DND-41 (cell line): ENCODE data around the gene GPR63.

Experiments
- ATAC-seq: fragments of 200-7000 bp; cut with Tn5 transposase; 3 replicates; pipeline ENCODE4 v1.9.1; 2021; ENCODE audit warnings: low read depth; ENCODE audit not compliant: insufficient read depth
- DNase-seq: peaks from one replicate; pipeline ENCODE4 v3.0.0-alpha.2; 2020
- H2AFZ ChIP-seq: 2 replicates; pipeline ENCODE4 v1.6.0; 2012; ENCODE audit warnings: low read depth, low read length
- H3K27ac ChIP-seq: 2 replicates; pipeline ENCODE4 v1.5.1; 2012; ENCODE audit warnings: low read length, inconsistent platforms
- H3K27me3 ChIP-seq: fragments of 200-600 bp; sonication (generic); 2 replicates; pipeline ENCODE4 v1.6.0; 2012; ENCODE audit warnings: low read length, mild to moderate bottlenecking, inconsistent platforms; ENCODE audit not compliant: insufficient read depth, poor library complexity
- H3K36me3 ChIP-seq: 2 replicates; pipeline ENCODE4 v1.5.1; 2012; ENCODE audit warnings: low read length, inconsistent platforms; ENCODE audit not compliant: insufficient read depth
- H3K4me1 ChIP-seq: 2 replicates; pipeline ENCODE4 v1.5.1; 2012; ENCODE audit warnings: mild to moderate bottlenecking, low read length; ENCODE audit not compliant: insufficient read depth
- H3K4me2 ChIP-seq: 2 replicates; pipeline ENCODE4 v1.6.0; 2012; ENCODE audit warnings: mild to moderate bottlenecking, moderate library complexity, low read length, inconsistent platforms; ENCODE audit not compliant: insufficient read depth
- H3K4me3 ChIP-seq, 2 experiments: fragments of 200-600 bp in 1 of 2; shearing (Covaris generic) in 1 of 2; 2 replicates each; pipeline ENCODE4 v1.5.1; 2012 to 2016; ENCODE audit warnings: inconsistent platforms in 2 of 2, low read length in 2 of 2, mild to moderate bottlenecking in 2 of 2, low read depth in 1 of 2, moderate library complexity in 1 of 2
- H3K79me2 ChIP-seq: 2 replicates; pipeline ENCODE4 v1.6.0; 2012; ENCODE audit warnings: low read length, inconsistent platforms; ENCODE audit not compliant: insufficient read depth
- H3K9ac ChIP-seq: 2 replicates; pipeline ENCODE4 v1.6.0; 2012; ENCODE audit warnings: low read depth, mild to moderate bottlenecking, inconsistent platforms, low read length, moderate library complexity
- H3K9me3 ChIP-seq: 2 replicates; pipeline ENCODE4 v1.5.1; 2012; ENCODE audit warnings: low read length, moderate library complexity, mild to moderate bottlenecking, inconsistent platforms; ENCODE audit not compliant: insufficient read depth, severe bottlenecking
- H4K20me1 ChIP-seq: 2 replicates; pipeline ENCODE4 v1.6.0; 2012; ENCODE audit warnings: low read length; ENCODE audit not compliant: insufficient read depth
- EZH2 ChIP-seq: IDR thresholded peaks from 3 replicates; pipeline ENCODE4 v1.6.1; 2012; ENCODE audit warnings: borderline replicate concordance, low read depth, mild to moderate bottlenecking, moderate library complexity, low read length, inconsistent platforms; ENCODE audit not compliant: severe bottlenecking
- TF ChIP-seq, protein P1 (sequence below): IDR thresholded peaks from 2 replicates; pipeline ENCODE4 v1.5.1; 2012; ENCODE audit warnings: borderline replicate concordance, low read length, moderate library complexity, mild to moderate bottlenecking; ENCODE audit not compliant: poor library complexity, severe bottlenecking; ENCODE audit errors: extremely low read depth

The GPR63 gene

DNA sequence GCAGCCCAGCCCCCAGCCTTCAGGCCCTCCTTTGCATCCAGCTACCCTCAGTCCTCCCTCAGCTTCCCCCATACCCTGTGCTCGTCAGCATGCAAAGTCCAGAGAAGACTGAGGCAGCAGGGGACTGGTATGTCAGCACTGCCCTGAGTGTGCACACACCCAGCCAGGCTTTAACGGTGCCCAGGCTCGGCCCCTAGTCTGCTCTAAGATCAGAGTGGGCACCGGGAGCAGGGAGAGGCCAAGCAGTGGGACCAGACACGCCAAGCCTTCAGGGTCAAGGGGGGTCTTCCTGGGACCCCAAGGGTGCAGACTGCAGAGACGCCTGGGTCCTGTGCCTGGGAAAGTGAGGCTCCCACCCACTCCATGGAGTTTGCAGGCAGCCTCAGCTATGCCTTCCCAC is 74.7 kb downstream of the GPR63 start:
- Histone ChIP-seq H3K9me3 (no peaks in the 10 kb centered on the region), H3K9ac (no peak overlapping the region), H3K4me1 (no peaks in the 10 kb centered on the region), H3K36me3 (no peaks in the 10 kb centered on the region), H4K20me1 (no peaks in the 10 kb centered on the region), H3K79me2 (no peaks in the 10 kb centered on the region), H3K4me2 (no peak overlapping the region), H3K4me3 (no peak overlapping the region), H3K27ac (no peak overlapping the region), H3K27me3 (peaks cover 3% of the 10 kb centered on the region), H2AFZ (no peak overlapping the region)
- TF ChIP-seq EZH2, result no peak
- TF ChIP-seq, protein P1, sequence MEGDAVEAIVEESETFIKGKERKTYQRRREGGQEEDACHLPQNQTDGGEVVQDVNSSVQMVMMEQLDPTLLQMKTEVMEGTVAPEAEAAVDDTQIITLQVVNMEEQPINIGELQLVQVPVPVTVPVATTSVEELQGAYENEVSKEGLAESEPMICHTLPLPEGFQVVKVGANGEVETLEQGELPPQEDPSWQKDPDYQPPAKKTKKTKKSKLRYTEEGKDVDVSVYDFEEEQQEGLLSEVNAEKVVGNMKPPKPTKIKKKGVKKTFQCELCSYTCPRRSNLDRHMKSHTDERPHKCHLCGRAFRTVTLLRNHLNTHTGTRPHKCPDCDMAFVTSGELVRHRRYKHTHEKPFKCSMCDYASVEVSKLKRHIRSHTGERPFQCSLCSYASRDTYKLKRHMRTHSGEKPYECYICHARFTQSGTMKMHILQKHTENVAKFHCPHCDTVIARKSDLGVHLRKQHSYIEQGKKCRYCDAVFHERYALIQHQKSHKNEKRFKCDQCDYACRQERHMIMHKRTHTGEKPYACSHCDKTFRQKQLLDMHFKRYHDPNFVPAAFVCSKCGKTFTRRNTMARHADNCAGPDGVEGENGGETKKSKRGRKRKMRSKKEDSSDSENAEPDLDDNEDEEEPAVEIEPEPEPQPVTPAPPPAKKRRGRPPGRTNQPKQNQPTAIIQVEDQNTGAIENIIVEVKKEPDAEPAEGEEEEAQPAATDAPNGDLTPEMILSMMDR, result no peak
- ATAC-seq, result no peak
- DNase-seq, result no peak

DNA sequence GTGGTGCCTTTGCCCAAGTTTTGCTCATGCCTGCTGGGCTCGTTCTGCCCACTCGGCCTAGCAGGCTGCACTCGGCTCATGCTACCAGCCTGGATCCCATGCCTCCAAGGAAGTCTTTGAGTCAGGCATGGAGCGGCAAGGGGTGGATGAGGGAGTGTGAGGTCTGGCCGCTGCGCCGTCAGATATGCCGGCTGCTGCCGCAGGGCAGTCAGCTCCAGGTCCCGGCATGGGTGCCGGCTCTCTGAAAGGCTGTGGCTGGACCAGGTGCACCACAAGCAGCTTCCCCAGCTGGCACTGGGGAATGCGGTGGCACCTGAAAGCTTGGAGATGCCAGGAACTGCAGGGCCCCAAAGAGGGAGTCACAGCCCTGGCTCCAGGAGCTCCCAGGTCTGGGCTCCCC is 75.5 kb downstream of the GPR63 start:
- H3K4me1 ChIP-seq, result no peaks in the 10 kb centered on the region
- ATAC-seq (no peak), DNase-seq (no peak)
- H3K36me3 ChIP-seq, result no peaks in the 10 kb centered on the region
- H3K4me3 ChIP-seq, result no peak overlapping the region
- no peak for TF ChIP-seq EZH2
- TF ChIP-seq, protein P1, result no peak
- no peaks in the 10 kb centered on the region for H3K9me3 ChIP-seq
- no peak overlapping the region for H3K4me2 ChIP-seq
- no peaks in the 10 kb centered on the region for H4K20me1 ChIP-seq
- no peak overlapping the region for H3K9ac ChIP-seq
- no peak overlapping the region for H3K27ac ChIP-seq
- H3K79me2 ChIP-seq, result no peaks in the 10 kb centered on the region
- no peak overlapping the region for H2AFZ ChIP-seq
- peaks cover 3% of the 10 kb centered on the region for H3K27me3 ChIP-seq

DNA sequence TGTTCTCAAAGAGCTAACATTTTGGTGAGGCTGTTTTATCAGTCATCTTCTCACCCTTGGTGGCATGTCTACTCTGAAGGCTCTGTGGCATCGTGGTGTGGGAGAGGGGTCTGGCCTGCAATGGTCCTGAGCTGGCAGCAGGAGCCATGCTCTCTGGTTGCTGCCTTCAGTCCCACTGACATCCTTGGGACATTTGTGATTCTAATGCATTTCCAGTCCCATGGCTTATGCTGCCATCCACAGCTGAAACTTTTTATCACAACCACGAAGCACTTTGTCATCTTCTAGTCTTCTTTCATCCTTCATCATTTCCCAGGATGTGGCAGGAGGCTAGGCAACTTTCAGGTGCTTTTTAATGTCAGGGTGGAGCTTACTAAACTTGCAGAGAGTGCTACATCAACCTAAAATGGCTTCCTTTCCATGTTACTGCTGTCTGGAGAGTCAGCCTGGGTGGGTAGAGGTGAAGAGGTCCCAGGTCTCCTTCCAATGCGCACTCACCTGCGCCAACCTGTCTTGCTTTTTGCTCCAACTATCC is 77.1 kb downstream of the GPR63 start:
- ATAC-seq (no peak), DNase-seq (no peak)

More for the DNA sequence above, 77.1 kb downstream of the GPR63 start:
- Histone ChIP-seq H4K20me1 (no peaks in the 10 kb centered on the region), H3K9me3 (no peaks in the 10 kb centered on the region), H3K4me3 (no peak overlapping the region), H3K27me3 (peaks cover 3% of the 10 kb centered on the region), H3K4me1 (no peaks in the 10 kb centered on the region), H3K36me3 (no peaks in the 10 kb centered on the region), H3K79me2 (no peaks in the 10 kb centered on the region), H3K4me2 (no peak overlapping the region), H3K27ac (no peak overlapping the region), H2AFZ (no peak overlapping the region), H3K9ac (no peak overlapping the region)
- TF ChIP-seq, protein P1, result peak; percentile 16
- TF ChIP-seq EZH2, result no peak
